HG03108 (cell line): ENCODE measurements around the gene SCAMP2.

Experiments
- ATAC-seq: cut with Tn5 transposase; IDR thresholded peaks from one replicate; pipeline ENCODE4 v1.9.1; 2021; ENCODE audit warnings: moderate library complexity; ENCODE audit not compliant: unreplicated experiment

Gene SCAMP2

DNA sequence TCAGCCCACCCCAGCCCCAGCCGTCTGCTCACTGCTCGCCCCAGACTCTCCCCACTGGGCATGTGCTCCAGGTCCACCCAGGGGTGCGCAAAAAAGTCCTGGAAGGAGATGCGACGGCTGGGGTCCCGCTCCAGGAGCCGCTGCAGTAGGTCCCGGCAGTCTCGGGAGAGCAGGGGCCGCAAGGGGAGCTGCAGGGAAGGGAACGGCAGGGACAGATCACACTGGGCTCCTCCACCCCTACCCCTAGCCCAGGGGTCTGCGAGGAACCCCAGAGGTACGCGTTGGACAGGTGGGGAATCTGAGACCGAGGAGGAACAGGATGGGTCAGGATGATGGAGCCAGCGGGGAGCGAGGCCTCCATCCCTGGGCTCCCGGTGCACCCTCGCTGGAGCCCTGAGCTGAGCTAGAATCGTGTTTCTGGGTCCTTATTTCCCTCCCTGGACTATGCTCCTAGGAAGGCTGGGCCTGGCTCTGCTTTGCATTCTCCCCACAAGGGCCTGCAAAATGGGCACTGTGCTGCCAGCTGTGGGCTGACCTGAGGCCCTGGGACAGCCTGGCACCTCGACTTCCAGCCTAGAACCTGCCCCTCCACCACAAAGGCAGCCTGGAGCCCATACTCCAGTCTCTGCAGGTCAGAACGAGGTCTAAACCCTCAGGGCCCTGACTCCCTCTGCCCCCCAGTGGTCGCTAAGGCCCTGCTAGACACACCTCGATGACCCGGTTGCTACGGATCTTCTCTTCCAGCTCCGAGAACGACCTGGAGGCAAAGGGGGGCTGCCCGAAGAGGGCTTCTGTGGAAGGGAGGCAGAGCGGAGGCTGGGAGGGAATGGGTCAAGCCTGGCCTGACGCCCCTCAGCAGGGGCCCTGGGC is 33.4 kb downstream of the SCAMP2 start:
- ATAC-seq, result no peak

- ATAC-seq, result no peak
Observed at GRCh38 chr15:74838746-74839525, 34.2 kb downstream of the SCAMP2 start.

GRCh38 chr15:74838137-74838516 is 35.0 kb downstream of the SCAMP2 start:
- no peak for ATAC-seq

- no peak for ATAC-seq
Observed at GRCh38 chr15:74837482-74838136, 35.6 kb downstream of the SCAMP2 start.

GRCh38 chr15:74836846-74837245 is 36.3 kb downstream of the SCAMP2 start:
- ATAC-seq, result no peak

GRCh38 chr15:74835312-74835823 is 37.8 kb downstream of the SCAMP2 start:
- ATAC-seq, result no peak

DNA sequence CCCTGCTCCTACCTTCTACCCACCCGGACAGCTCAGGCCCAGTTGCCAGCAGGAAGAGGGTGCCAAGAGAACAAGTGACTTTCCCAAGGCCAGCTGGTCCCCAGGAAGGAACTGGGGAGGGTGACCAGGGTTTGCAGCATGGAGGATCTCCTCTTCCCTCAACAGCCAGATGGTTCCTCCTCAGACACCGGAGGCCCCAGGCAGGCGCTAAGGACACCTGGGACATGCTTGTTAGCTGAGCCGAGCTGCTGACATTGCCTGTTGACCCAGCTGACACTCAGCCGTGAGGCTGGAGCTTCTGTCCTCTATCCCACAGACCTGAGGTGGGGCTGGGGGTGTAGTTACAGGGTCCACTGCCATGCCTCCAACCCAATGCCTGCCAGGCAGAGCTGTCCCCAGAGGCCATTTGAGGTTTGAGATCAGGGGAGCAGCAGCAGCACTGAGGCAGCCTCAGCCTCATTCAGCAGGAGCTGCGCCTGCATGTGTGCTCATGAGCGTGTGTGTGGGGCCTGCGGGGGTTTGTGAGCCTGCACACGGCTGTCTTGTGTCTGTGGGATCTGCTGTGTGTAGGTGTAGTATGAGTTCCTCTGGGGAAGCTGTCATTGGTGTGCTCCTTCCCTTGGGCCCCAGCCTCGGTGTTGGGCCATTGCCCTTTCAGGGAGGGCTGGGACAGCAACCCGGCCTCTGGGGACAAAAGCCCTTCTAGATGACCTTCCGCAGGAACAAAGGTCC is 39.6 kb downstream of the SCAMP2 start:
- ATAC-seq, result no peak

GRCh38 chr15:74832826-74833225 is 40.3 kb downstream of the SCAMP2 start:
- no peak for ATAC-seq

GRCh38 chr15:74831813-74832495 is 41.2 kb downstream of the SCAMP2 start:
- ATAC-seq, result no peak

GRCh38 chr15:74830868-74831267 is 42.3 kb downstream of the SCAMP2 start:
- ATAC-seq, result no peak

GRCh38 chr15:74829991-74830390 is 43.2 kb downstream of the SCAMP2 start:
- no peak for ATAC-seq

- ATAC-seq, result no peak
Observed at GRCh38 chr15:74829486-74829885, 43.7 kb downstream of the SCAMP2 start.

- ATAC-seq, result no peak
Observed at GRCh38 chr15:74828835-74829234, 44.3 kb downstream of the SCAMP2 start.

- ATAC-seq, result no peak
Observed at GRCh38 chr15:74827614-74828013, 45.6 kb downstream of the SCAMP2 start.

DNA sequence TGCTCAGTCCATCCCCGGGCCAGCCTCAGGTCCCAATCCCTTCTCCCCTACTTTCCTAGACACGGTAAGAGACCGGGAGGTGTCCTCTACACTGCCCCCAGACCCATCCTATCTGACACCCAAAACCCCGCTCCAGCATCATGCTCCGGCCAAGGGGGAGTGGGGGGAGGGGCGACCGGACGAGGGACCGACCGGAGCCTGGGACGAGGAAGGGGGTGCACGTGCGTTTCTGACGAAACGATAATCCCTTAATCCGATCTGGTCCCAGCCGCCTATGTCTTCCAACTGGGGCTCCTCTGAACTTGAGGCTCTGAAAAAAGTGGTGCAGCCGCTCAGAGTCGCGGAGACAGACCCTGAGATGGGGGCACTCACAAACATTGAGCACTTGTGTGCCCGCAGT is 46.2 kb downstream of the SCAMP2 start:
- no peak for ATAC-seq

- ATAC-seq, result no peak
Observed at GRCh38 chr15:74826364-74826819, 46.8 kb downstream of the SCAMP2 start, which contains the start of gene CPLX3. Gene CPLX3 (plus strand): TSS chr15:74826627. CDS start chr15:74826704, 77 bp downstream.

DNA sequence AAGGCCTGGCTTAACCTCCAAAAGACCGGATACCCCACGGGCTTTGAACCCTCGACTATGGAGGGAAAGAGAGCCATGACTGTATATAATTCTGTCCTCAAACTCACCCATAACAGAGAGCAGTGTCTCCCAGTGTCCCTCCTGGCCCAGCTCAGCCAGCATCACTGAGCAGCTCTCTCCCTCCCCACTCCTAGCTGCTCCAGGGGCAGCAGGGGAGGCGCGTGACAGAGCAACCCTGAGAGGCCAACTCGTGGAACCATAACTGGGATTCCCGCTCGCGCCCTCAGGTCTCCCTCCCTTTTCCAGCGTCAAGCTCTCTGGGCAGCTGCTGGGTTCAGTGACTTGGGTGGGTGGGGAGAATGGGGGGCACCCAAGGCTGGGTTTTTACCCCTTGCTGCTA is 47.3 kb downstream of the SCAMP2 start:
- no peak for ATAC-seq

DNA sequence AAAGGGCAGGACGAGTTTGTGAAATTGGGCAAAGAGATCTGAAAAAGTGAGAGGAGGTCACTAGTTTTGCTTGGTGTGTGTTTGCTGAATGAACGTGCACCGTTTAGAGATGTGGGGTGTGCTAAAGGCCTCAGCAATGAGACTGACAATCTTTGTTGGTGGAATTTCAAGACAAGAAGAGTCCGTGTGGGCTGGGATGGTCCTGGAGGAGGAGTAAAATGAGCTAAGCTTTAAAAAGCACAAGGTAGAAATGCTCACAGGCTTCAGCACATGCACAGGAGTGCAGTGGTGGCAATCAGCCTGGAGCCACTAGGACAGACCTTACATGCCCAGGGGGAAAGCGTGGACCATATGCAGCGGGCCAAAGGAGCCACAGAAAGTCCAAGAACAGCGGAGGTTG is 48.2 kb downstream of the SCAMP2 start:
- no peak for ATAC-seq

DNA sequence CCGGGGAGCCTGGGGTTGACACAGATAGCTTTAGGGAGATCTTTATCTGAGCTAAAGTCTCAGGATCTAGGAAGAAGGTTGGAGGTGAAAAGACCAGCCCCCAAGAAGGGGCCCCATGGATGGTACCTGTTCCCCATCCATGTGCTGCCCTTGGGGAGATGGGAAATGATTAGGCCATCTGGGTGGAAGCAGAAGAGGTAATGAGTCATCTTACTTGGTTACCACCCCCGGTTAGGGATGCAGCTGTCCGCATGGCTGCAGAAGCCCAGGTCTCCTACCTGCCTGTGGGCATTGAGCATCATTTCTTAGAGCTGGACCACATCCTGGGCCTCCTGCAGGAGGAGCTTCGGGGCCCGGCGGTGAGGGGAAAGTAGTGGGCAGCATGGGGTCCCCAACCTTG is 49.8 kb downstream of the SCAMP2 start:
- no peak for ATAC-seq

DNA sequence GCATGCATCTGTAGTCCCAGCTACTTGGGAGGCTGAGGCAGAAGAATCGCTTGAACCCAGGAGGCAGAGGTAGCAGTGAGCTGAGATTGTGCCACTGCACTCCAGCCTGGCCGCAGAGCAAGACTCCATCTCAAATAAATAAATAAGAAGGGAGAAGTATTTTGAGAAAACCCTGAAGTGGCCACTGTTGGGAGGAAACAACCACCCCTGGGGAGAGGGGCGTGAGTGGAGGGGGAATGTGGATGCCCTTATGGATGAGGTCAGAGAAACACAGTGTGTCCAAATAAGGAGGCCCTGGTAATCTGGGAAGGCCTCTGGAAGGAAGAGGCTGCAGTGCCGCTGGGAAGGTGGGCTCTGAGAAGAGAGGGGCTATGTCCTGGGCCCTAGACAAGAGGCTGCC is 50.9 kb downstream of the SCAMP2 start:
- no peak for ATAC-seq
